K562 (cell line): ENCODE results near the gene DGLUCY. TPM values are rescaled to one million over a fixed set of nuclear protein-coding genes. Genes with fewer than 3 reads are reported as not detected.

ENCODE experiments used
- ATAC-seq: fragments of 200-7000 bp; cut with Tn5 transposase; 3 replicates; pipeline ENCODE4 v1.9.1; 2020; ENCODE audit warnings: moderate library complexity
- BruUV-seq: library from RNA; stranded (reverse); fragments of 400-500 nt; replicated peaks from 2 replicates; lab custom pipeline; 2021; lab: Mats Ljungman, UMichigan
- CTCF ChIA-PET: fragments of 300-600 bp; formaldehyde crosslinking; extraction: SDS; loops from one replicate; lab custom pipeline; 2021; ENCODE audit warnings: low intra/inter-chr PET ratio; lab: Yijun Ruan, JAX
- POLR2A ChIA-PET: fragments of 300-600, 350-650 bp; sonication (Branson Sonifier 250); formaldehyde crosslinking; extraction: SDS; loops from one replicate; lab custom pipeline; 2021; ENCODE audit warnings: antibody characterized with exemption, inconsistent platforms; lab: Yijun Ruan, JAX
- DNase-seq, 4 experiments: peaks; one replicate each; pipeline versions ENCODE4 v3.0.0 to v3.0.0-alpha.2; 2011 to 2018; ENCODE audit warnings: low spot score in 3 of 4, mixed read lengths in 3 of 4; ENCODE audit errors: extremely low read depth in 1 of 4
- FAIRE-seq: peaks from 2 replicates; lab custom pipeline; 2011; peaks lifted over from hg19 to GRCh38; lab: Jason Lieb, UNC
- H2AFZ ChIP-seq: 2 replicates; pipeline ENCODE4 v1.6.0; 2011; ENCODE audit warnings: low read depth, low read length, control low read depth, inconsistent platforms
- H3K27ac ChIP-seq: fragments of 200-600 bp; 3 replicates; pipeline ENCODE4 v1.8.0; 2011; ENCODE audit warnings: low read depth, mild to moderate bottlenecking, control low read depth, inconsistent platforms, low read length, moderate library complexity, mixed read lengths; ENCODE audit errors: extremely low read depth
- H3K27me3 ChIP-seq, 2 experiments: fragments of 300-600 bp in 1 of 2; 2 replicates in 1 of 2; 3 replicates in 1 of 2; pipeline versions ENCODE4 v1.6.0 to v1.8.0; 2011; ENCODE audit warnings: inconsistent platforms in 2 of 2, low read length in 2 of 2, mild to moderate bottlenecking in 1 of 2, mixed read lengths in 1 of 2, moderate library complexity in 1 of 2; ENCODE audit not compliant: control insufficient read depth in 2 of 2, insufficient read depth in 2 of 2
- H3K36me3 ChIP-seq: fragments of 300-600 bp; 3 replicates; pipeline ENCODE4 v1.8.0; 2011; ENCODE audit warnings: mild to moderate bottlenecking, low read length, inconsistent platforms; ENCODE audit not compliant: control insufficient read depth, insufficient read depth
- H3K4me1 ChIP-seq, 2 experiments: fragments of 200-600 bp in 1 of 2; replicated peaks in 1 of 2; 2 replicates in 1 of 2; 3 replicates in 1 of 2; pipeline versions ENCODE4 v1.5.1 to v1.8.0; 2011; ENCODE audit warnings: inconsistent platforms in 2 of 2, low read length in 2 of 2, mild to moderate bottlenecking in 1 of 2, mixed read lengths in 1 of 2, moderate library complexity in 1 of 2; ENCODE audit not compliant: control insufficient read depth in 2 of 2, insufficient read depth in 2 of 2
- H3K4me2 ChIP-seq: 2 replicates; pipeline ENCODE4 v1.6.1; 2011; ENCODE audit warnings: low read length, control low read depth, inconsistent platforms, mixed read lengths; ENCODE audit not compliant: insufficient read depth
- H3K4me3 ChIP-seq: fragments of 200-600 bp; sonication (generic), shearing (Covaris generic); 2 replicates; pipeline ENCODE4 v1.5.1; 2016; ENCODE audit warnings: control low read depth, inconsistent platforms
- H3K79me2 ChIP-seq: fragments of 200-600 bp; 3 replicates; pipeline ENCODE4 v1.8.0; 2011; ENCODE audit warnings: low read length, inconsistent platforms; ENCODE audit not compliant: control insufficient read depth, insufficient read depth
- H3K9ac ChIP-seq, 2 experiments: 2 replicates each; pipeline versions ENCODE4 v1.6.0 to v1.6.1; 2011; ENCODE audit warnings: low read depth in 2 of 2, low read length in 2 of 2, control low read depth in 1 of 2, inconsistent platforms in 1 of 2, mild to moderate bottlenecking in 1 of 2, mixed read lengths in 1 of 2; ENCODE audit not compliant: insufficient read depth in 1 of 2
- H3K9me1 ChIP-seq: one replicate; pipeline ENCODE4 v1.6.0; 2011; ENCODE audit warnings: inconsistent platforms, mild to moderate bottlenecking, low read length, moderate library complexity; ENCODE audit not compliant: control insufficient read depth, insufficient read depth
- H3K9me3 ChIP-seq: replicated peaks from 2 replicates; pipeline ENCODE4 v1.5.1; 2011; ENCODE audit warnings: low read depth, low read length, inconsistent platforms; ENCODE audit not compliant: control insufficient read depth, insufficient read depth
- H4K20me1 ChIP-seq: replicated peaks from 2 replicates; pipeline ENCODE4 v1.6.1; 2011; ENCODE audit warnings: low read length, inconsistent platforms, mixed read lengths; ENCODE audit not compliant: control insufficient read depth, insufficient read depth
- BCOR ChIP-seq: fragments of 450-650 bp; IDR thresholded peaks from 2 replicates; pipeline ENCODE4 v1.6.1; 2016
- CAMTA2 ChIP-seq: fragments of 250-450 bp; sonication (Bioruptor Pico); conservative IDR thresholded peaks from 2 replicates; pipeline ENCODE4 v1.5.1; 2022
- CCNT2 ChIP-seq: IDR thresholded peaks from 2 replicates; pipeline ENCODE4 v1.6.1; 2011; ENCODE audit warnings: borderline replicate concordance, low read depth, mild to moderate bottlenecking, moderate library complexity, mixed read lengths, low read length; ENCODE audit not compliant: insufficient read length; ENCODE audit errors: extremely low read depth
- CGGBP1 ChIP-seq: fragments of 250-450 bp; sonication (Bioruptor Pico); IDR thresholded peaks from 2 replicates; pipeline ENCODE4 v1.9.0; 2021; ENCODE audit warnings: mild to moderate bottlenecking
- GATAD2A ChIP-seq: fragments of 450-650 bp; IDR thresholded peaks from 2 replicates; pipeline ENCODE4 v1.6.1; 2017
- GATAD2B ChIP-seq: fragments of 450-650 bp; IDR thresholded peaks from 2 replicates; pipeline ENCODE4 v1.6.1; 2017; ENCODE audit warnings: mild to moderate bottlenecking, borderline replicate concordance
- HCFC1 ChIP-seq: IDR thresholded peaks from 2 replicates; pipeline ENCODE4 v1.6.1; 2012; ENCODE audit warnings: low read depth, low read length, improper control_type of control experiment
- HMBOX1 ChIP-seq: sonication (generic); IDR thresholded peaks from 2 replicates; pipeline ENCODE4 v1.6.1; 2016
- KDM4B ChIP-seq, 2 experiments: fragments of 450-650 bp in 1 of 2; sonication (generic) in 1 of 2; IDR thresholded peaks; 2 replicates each; pipeline ENCODE4 v1.6.1; 2016 to 2017; ENCODE audit warnings: borderline replicate concordance in 2 of 2, antibody characterized with exemption in 1 of 2, low read depth in 1 of 2, mild to moderate bottlenecking in 1 of 2
- KDM5B ChIP-seq: fragments of 200-600 bp; sonication (generic); IDR thresholded peaks from 2 replicates; pipeline ENCODE4 v1.6.1; 2012; ENCODE audit warnings: low read depth, mild to moderate bottlenecking, moderate library complexity, low read length, control low read depth, inconsistent platforms; ENCODE audit not compliant: insufficient replicate concordance
- MAX ChIP-seq: sonication (generic); formaldehyde crosslinking; IDR thresholded peaks from 2 replicates; pipeline ENCODE4 v1.9.0; 2022; ENCODE audit warnings: mild to moderate bottlenecking, missing genetic modification reagents
- NBN ChIP-seq: fragments of 450-650 bp; IDR thresholded peaks from 2 replicates; pipeline ENCODE4 v1.6.1; 2016; ENCODE audit warnings: low read depth, mild to moderate bottlenecking
- NKRF ChIP-seq: fragments of 450-650 bp; IDR thresholded peaks from 2 replicates; pipeline ENCODE4 v1.6.1; 2016; ENCODE audit warnings: borderline replicate concordance
- PHF8 ChIP-seq: fragments of 200-600 bp; sonication (generic); IDR thresholded peaks from 2 replicates; pipeline ENCODE4 v1.6.1; 2012; ENCODE audit warnings: mixed run types, mild to moderate bottlenecking, inconsistent platforms, low read length, moderate library complexity, borderline replicate concordance
- RB1 ChIP-seq: fragments of 450-650 bp; IDR thresholded peaks from 2 replicates; pipeline ENCODE4 v1.6.1; 2017; ENCODE audit warnings: low read depth, mild to moderate bottlenecking
- SMARCC2 ChIP-seq: fragments of 450-650 bp; IDR thresholded peaks from 2 replicates; pipeline ENCODE4 v1.6.1; 2017; ENCODE audit warnings: antibody characterized with exemption, moderate library complexity, mild to moderate bottlenecking, low read depth
- SNRNP70 ChIP-seq: fragments of 200-400 bp; formaldehyde crosslinking; optimal IDR thresholded peaks from 2 replicates; pipeline ENCODE3; 2017; ENCODE audit warnings: low read depth, low read length
- ZBTB17 ChIP-seq: fragments of 450-650 bp; formaldehyde crosslinking; IDR thresholded peaks from 2 replicates; pipeline ENCODE4 v1.4.0; 2020; ENCODE audit warnings: mild to moderate bottlenecking
- ZEB2 ChIP-seq: fragments of 450-650 bp; IDR thresholded peaks from 2 replicates; pipeline ENCODE4 v1.6.1; 2016
- ZNF589 ChIP-seq: fragments of 200-800 bp; sonication (Bioruptor generic); IDR thresholded peaks from 2 replicates; pipeline ENCODE4 v1.6.1; 2016; ENCODE audit warnings: low read depth, missing genetic modification characterization, missing compliant biosample characterization
- WGBS: fragments of 100-300 bp; shearing (Covaris generic); methylation state at CpG from one replicate; pipeline ENCODE4 v1.1.6; 2016; ENCODE audit warnings: low coverage, mixed read lengths; ENCODE audit not compliant: insufficient coverage; ENCODE audit errors: missing lambda C conversion rate; 5-methylcytosine and 5-hydroxymethylcytosine counted together
- in situ Hi-C: fragments of 300-500 bp; cut with MboI; formaldehyde crosslinking; loops from 4 replicates; pipeline ENCODE4 v1.15.0; 2018; ENCODE audit warnings: inconsistent platforms, mixed read lengths
- intact Hi-C: fragments of 100-400 bp; cut with micrococcal nuclease; formaldehyde crosslinking; loops from 2 replicates; pipeline ENCODE4 v1.14.2; 2022
- polyA plus RNA-seq, 8 experiments: library from polyadenylated mRNA; depleted of rRNA in 4 of 8; stranded (reverse) in 5 of 8; unstranded in 3 of 8; fragments of >200 nt; fragmentation: Nextera tagmentation in 2 of 8; fragmentation: Illumina TruSeq in 1 of 8; extraction: Ambion mirVana in 2 of 8; extraction: Trizol in 1 of 8; gene quantifications; 2 replicates each; pipeline versions ENCODE4 v1.2.1 to v1.2.3, GENCODE V29; 2011 to 2014; ENCODE audit warnings: inconsistent platforms in 1 of 8, missing spikeins in 1 of 8
- total RNA-seq, 7 experiments: library from RNA; depleted of rRNA in 6 of 7; stranded (reverse); fragments of >200 nt in 6 of 7; fragmentation: Illumina TruSeq in 2 of 7; extraction: Trizol in 2 of 7; gene quantifications; 2 replicates each; pipeline versions ENCODE4 v1.2.1 to v1.2.3, GENCODE V29; 2011 to 2021; ENCODE audit warnings: low replicate concordance in 1 of 7

The DGLUCY gene
- total and polyA plus RNA-seq, 9 of the 15 experiments (the other 6 are each of a cell fraction or from before 2014, with no cell fraction given), result 9.9 to 28.4 (median 21.0) TPM

GRCh38 chr14:91094772-91095171 is 19.1 kb upstream of the DGLUCY start:
- in situ Hi-C loops, result no loop called here
- TF ChIP-seq NKRF (no peak), ZEB2 (no peak), HMBOX1 (no peak), SNRNP70 (no peak), CCNT2 (no peak), ZBTB17 (CRISPR knock-in tag) (no peak), RB1 (no peak), GATAD2A (no peak), HCFC1 (no peak), KDM5B (no peak), PHF8 (no peak), NBN (no peak), CGGBP1 (no peak), SMARCC2 (no peak), CAMTA2 (no peak), ZNF589 (no peak), GATAD2B (no peak), BCOR (no peak), KDM4B (IDR thresholded peaks at IDR 0.05; ENCODE audit: borderline replicate concordance in 2 of 2, low read depth in 1 of 2) (no peak), MAX (CRISPR knock-in tag) (no peak)
- H3K9ac ChIP-seq, result no peak overlapping the region
- POLR2A ChIA-PET, result interaction anchor here (0.6 kb wide), 1 partner anchor 75 kb away, joined by 3 read pairs; no protein-coding TSS in a partner anchor
- no peaks in the 10 kb centered on the region for H3K4me1 ChIP-seq
- CTCF ChIA-PET, result no interaction called here
- no peaks in the 10 kb centered on the region for H3K79me2 ChIP-seq
- H3K27ac ChIP-seq, result no peak overlapping the region
- intact Hi-C loops, result no loop called here
- H3K27me3 ChIP-seq, result peaks cover 5 to 32% of the 10 kb centered on the region in 2 experiments
- H3K9me1 ChIP-seq, result no peaks in the 10 kb centered on the region
- no peak overlapping the region for H2AFZ ChIP-seq
- H3K4me2 ChIP-seq, result no peak overlapping the region
- no peaks in the 10 kb centered on the region for H4K20me1 ChIP-seq
- DNase-seq (no peak), ATAC-seq (no peak), FAIRE-seq (no peak)
- no peak overlapping the region for H3K4me3 ChIP-seq
- no TSS peak for BruUV-seq
- no peaks in the 10 kb centered on the region for H3K36me3 ChIP-seq
- 20% methylated on average over 1 of the region's 4 CpGs for WGBS
- H3K9me3 ChIP-seq, result no peaks in the 10 kb centered on the region
